ENCODE results near the gene RBM8A.

GRCh38 chr1:145918992-145919939, 8.0 kb downstream of the RBM8A start:
- TF ChIP-seq, protein P1, sequence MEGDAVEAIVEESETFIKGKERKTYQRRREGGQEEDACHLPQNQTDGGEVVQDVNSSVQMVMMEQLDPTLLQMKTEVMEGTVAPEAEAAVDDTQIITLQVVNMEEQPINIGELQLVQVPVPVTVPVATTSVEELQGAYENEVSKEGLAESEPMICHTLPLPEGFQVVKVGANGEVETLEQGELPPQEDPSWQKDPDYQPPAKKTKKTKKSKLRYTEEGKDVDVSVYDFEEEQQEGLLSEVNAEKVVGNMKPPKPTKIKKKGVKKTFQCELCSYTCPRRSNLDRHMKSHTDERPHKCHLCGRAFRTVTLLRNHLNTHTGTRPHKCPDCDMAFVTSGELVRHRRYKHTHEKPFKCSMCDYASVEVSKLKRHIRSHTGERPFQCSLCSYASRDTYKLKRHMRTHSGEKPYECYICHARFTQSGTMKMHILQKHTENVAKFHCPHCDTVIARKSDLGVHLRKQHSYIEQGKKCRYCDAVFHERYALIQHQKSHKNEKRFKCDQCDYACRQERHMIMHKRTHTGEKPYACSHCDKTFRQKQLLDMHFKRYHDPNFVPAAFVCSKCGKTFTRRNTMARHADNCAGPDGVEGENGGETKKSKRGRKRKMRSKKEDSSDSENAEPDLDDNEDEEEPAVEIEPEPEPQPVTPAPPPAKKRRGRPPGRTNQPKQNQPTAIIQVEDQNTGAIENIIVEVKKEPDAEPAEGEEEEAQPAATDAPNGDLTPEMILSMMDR (conservative IDR thresholded peaks at IDR 0.05; ENCODE audit: low read length): no peak
- no peak for TF ChIP-seq EZH2phosphoT487 (IDR thresholded peaks at IDR 0.05; ENCODE audit: borderline replicate concordance, low read depth, low read length)
